ENCODE measurements around the gene FAM170B. TPM values are rescaled to one million over a fixed set of nuclear protein-coding genes. Genes with fewer than 3 reads are reported as not detected.
A peak's percentile ranks its signal among the peaks of the same experiment; 100 is the strongest.

The FAM170B gene
- total and polyA plus RNA-seq, 2 experiments from 2014 or later, result not detected

DNA sequence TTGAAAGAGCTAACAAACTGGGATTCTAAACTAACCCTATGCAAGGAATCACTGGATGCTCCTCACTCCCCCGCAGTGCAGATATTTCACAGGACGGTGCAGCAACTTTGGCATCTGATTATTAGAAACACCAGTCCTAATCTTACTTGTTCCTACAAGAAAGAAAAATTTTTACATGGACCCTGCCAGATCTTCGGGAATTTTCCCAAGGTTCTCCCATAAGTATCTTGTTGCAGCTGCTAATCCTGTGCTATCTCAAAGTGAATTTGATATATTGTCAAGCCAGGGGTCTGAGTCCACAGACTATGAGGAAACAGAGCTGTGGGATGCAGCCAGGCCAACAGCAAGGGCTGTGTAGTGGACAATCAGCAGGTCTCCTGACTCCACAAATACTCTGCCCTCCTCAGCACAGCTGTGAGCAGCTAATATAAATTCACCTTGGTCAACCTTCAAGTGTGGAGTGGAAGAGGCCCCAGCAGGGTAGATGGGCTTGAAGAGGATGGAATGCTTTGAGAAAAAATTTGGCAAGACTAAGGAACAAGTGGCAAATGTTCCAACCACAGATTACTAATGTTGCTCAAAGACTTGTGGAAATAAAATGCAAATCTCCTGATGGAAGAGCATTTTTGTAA lies 44.1 kb downstream of the FAM170B start:
- DNase-seq (ENCODE audit: low read depth in 1 of 2, low spot score in 1 of 2), result peak; percentile 40 to 41
- TF ChIP-seq, protein P1, sequence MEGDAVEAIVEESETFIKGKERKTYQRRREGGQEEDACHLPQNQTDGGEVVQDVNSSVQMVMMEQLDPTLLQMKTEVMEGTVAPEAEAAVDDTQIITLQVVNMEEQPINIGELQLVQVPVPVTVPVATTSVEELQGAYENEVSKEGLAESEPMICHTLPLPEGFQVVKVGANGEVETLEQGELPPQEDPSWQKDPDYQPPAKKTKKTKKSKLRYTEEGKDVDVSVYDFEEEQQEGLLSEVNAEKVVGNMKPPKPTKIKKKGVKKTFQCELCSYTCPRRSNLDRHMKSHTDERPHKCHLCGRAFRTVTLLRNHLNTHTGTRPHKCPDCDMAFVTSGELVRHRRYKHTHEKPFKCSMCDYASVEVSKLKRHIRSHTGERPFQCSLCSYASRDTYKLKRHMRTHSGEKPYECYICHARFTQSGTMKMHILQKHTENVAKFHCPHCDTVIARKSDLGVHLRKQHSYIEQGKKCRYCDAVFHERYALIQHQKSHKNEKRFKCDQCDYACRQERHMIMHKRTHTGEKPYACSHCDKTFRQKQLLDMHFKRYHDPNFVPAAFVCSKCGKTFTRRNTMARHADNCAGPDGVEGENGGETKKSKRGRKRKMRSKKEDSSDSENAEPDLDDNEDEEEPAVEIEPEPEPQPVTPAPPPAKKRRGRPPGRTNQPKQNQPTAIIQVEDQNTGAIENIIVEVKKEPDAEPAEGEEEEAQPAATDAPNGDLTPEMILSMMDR (IDR thresholded peaks at IDR 0.05; ENCODE audit: low read depth, low read length), result no peak
- peak overlapping the region; percentile 70 for H3K27ac ChIP-seq

DNA sequence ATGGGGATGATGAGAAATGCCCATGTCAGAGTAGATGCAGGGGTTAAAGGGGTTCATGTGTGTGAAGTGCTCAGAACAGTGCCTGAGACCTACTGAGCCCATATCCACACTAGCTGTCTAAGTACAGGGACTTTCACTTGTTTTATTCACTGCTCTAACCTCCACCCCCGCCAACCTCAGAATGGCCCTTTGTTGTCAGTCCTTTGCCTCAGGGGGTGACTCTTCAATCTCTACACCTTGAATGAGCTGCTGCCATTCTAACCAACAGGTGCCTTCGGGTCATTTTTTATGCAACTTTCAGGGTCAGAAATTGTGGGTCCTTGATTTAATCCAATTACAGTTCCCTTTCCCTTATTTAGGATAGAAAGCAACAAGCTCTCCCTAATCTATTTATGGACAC lies 44.7 kb downstream of the FAM170B start:
- Histone ChIP-seq H3K4me3 (no peak overlapping the region), H3K9me3 (ENCODE audit: low read depth) (no peaks in the 10 kb centered on the region), H3K4me1 (ENCODE audit: low read depth) (peaks cover 10% of the 10 kb centered on the region), H3K36me3 (no peaks in the 10 kb centered on the region), H3K27me3 (no peaks in the 10 kb centered on the region), H3K27ac (peak overlapping the region; percentile 70)
- no peak for DNase-seq (ENCODE audit: low read depth in 1 of 2, low spot score in 1 of 2)
- TF ChIP-seq, protein P1 (IDR thresholded peaks at IDR 0.05; ENCODE audit: low read depth, low read length), result no peak

More for the DNA sequence above, 44.1 kb downstream of the FAM170B start:
- Histone ChIP-seq H3K36me3 (no peaks in the 10 kb centered on the region), H3K9me3 (ENCODE audit: low read depth) (no peaks in the 10 kb centered on the region), H3K4me1 (ENCODE audit: low read depth) (peaks cover 10% of the 10 kb centered on the region), H3K27me3 (no peaks in the 10 kb centered on the region), H3K4me3 (no peak overlapping the region)

DNA sequence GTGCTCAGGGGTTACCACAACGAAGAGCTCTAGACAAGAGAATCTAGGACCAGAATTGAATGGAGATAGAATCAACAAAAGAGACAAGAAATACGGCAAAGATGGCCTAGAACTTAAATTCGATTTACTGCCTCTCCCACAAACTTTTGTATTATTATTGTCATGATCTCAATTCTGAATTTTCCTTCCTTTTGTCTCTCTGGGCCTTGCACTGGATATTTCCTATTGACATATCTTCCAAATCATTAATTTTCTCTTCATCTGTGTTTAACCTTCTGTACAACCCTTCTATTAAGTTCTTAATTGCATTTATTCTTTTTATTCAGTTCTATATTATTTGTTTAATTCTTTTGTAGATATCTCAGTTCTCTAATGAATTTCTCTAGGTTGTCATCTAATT lies 46.9 kb downstream of the FAM170B start:
- Histone ChIP-seq H3K9me3 (ENCODE audit: low read depth) (no peaks in the 10 kb centered on the region), H3K27ac (no peak overlapping the region), H3K27me3 (no peaks in the 10 kb centered on the region), H3K36me3 (no peaks in the 10 kb centered on the region), H3K4me1 (ENCODE audit: low read depth) (peaks cover 10% of the 10 kb centered on the region), H3K4me3 (no peak overlapping the region)
- TF ChIP-seq, protein P1 (IDR thresholded peaks at IDR 0.05; ENCODE audit: low read depth, low read length), result no peak
- no peak for DNase-seq (ENCODE audit: low read depth in 1 of 2, low spot score in 1 of 2)

DNA sequence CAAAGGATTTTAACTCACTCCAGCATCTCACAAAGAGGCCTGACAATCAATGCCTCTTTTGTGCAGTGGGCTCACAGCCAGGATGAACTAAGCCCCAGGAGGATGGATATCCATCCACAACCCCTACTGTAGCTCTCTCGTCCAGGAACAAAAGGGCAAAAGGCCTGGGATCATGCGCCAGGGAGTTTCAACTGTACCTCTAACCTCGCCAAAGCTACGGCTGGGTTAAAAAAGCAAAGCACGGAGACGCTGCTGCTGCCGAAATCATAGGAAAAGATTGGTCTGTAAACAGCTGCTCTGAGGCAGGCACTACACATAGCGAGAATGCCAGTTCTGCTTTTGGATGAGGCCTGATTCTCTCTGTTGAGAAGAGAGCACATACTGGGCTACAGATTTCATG lies 50.6 kb downstream of the FAM170B start:
- TF ChIP-seq, protein P1 (IDR thresholded peaks at IDR 0.05; ENCODE audit: low read depth, low read length), result no peak
- Histone ChIP-seq H3K27me3 (no peaks in the 10 kb centered on the region), H3K4me3 (no peak overlapping the region), H3K27ac (no peak overlapping the region), H3K36me3 (no peaks in the 10 kb centered on the region), H3K4me1 (ENCODE audit: low read depth) (no peaks in the 10 kb centered on the region), H3K9me3 (ENCODE audit: low read depth) (no peaks in the 10 kb centered on the region)
- DNase-seq (ENCODE audit: low read depth in 1 of 2, low spot score in 1 of 2), result peak in 1 of 2 donors; percentile 5

DNA sequence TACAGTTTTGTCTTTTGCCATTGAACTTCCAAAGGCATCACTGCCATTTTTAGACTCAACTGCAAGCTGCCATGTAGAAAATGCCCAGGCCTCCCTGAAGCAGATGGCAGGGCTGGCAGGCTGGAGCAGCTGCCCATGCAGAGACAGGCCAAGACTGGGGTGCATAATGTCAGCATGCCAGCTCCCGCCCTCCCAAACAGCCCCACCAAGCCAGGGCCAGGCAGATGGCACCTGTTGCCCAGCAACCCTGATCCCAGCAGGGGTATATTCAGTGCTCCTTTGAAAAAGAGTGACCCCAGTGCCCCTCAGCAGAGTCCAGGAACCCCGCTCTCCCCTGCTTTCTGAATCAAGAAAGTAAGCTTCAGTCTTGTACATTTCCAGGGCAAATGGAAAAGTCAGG lies 51.1 kb downstream of the FAM170B start:
- TF ChIP-seq, protein P1 (IDR thresholded peaks at IDR 0.05; ENCODE audit: low read depth, low read length), result no peak
- no peaks in the 10 kb centered on the region for H3K9me3 ChIP-seq (ENCODE audit: low read depth)
- H3K4me1 ChIP-seq (ENCODE audit: low read depth), result peaks cover 3% of the 10 kb centered on the region
- DNase-seq (ENCODE audit: low read depth in 1 of 2, low spot score in 1 of 2), result no peak
- H3K36me3 ChIP-seq, result no peaks in the 10 kb centered on the region
- no peak overlapping the region for H3K4me3 ChIP-seq
- no peaks in the 10 kb centered on the region for H3K27me3 ChIP-seq
- H3K27ac ChIP-seq, result no peak overlapping the region
